ENCODE measurements around the gene SGSM1.
"Not testable (repeated sequence)": the region's sequence is repeated elsewhere in the genome, so short reads cannot be mapped to it uniquely, and the experiment has no call there.

SGSM1 gene

GRCh38 chr22:24836282-24836681 lies 30.3 kb downstream of the SGSM1 start:
- ChIA-PET POLR2A (no interaction called here), CTCF (interaction anchor here (0.7 kb wide), 1 partner anchor 134 kb away, joined by 3 read pairs; no protein-coding TSS in a partner anchor)
- TF ChIP-seq ZNF23 (tag by site-specific recombination; IDR thresholded peaks at IDR 0.05; ENCODE audit: borderline replicate concordance): no peak
- TF ChIP-seq ZNF169 (tag by site-specific recombination; IDR thresholded peaks at IDR 0.05): no peak
- TF ChIP-seq MYNN (tag by site-specific recombination; IDR thresholded peaks at IDR 0.05; ENCODE audit: borderline replicate concordance): no peak
- TF ChIP-seq ZIC2 (tag by site-specific recombination; IDR thresholded peaks at IDR 0.05): no peak

GRCh38 chr22:24837517-24837916 lies 31.5 kb downstream of the SGSM1 start:
- H3K36me3 ChIP-seq (ENCODE audit: control insufficient read depth in 2 of 2, insufficient read depth in 1 of 2, low read length in 2 of 2); H3K27ac ChIP-seq (ENCODE audit: extremely low read depth, low read depth, low read length); POLR2A ChIA-PET; H3K4me1 ChIP-seq (ENCODE audit: control insufficient read depth, insufficient read depth, low read length); H3K9me3 ChIP-seq (ENCODE audit: control insufficient read depth, insufficient read depth, low read depth, low read length); H3K4me3 ChIP-seq (ENCODE audit: low read depth, low read length): not testable (repeated sequence)
- CTCF ChIA-PET: interaction anchor here (0.9 to 5.2 kb wide), 5 partner anchors 13 to 68 kb away, joined by 4 to 48 read pairs (median 5); no protein-coding TSS in a partner anchor

More at GRCh38 chr22:24836282-24836681, 30.3 kb downstream of the SGSM1 start:
- Histone ChIP-seq H3K9me3 (ENCODE audit: control insufficient read depth, insufficient read depth, low read depth, low read length) (no peaks in the 10 kb centered on the region), H3K4me3 (ENCODE audit: low read depth, low read length) (no peak overlapping the region), H3K36me3 (ENCODE audit: control insufficient read depth in 2 of 2, insufficient read depth in 1 of 2, low read length in 2 of 2) (no peaks in the 10 kb centered on the region; a peak in 1 of 3 replicates), H3K4me1 (ENCODE audit: control insufficient read depth, insufficient read depth, low read length) (no peaks in the 10 kb centered on the region), H3K27ac (ENCODE audit: extremely low read depth, low read depth, low read length) (no peak overlapping the region)

GRCh38 chr22:24841261-24841660 lies 35.2 kb downstream of the SGSM1 start:
- ChIA-PET POLR2A (no interaction called here), CTCF (interaction anchor here (0.7 to 5.2 kb wide), 4 partner anchors 9 to 229 kb away, joined by 3 to 48 read pairs (median 4); no protein-coding TSS in a partner anchor)
- no peaks in the 10 kb centered on the region for H3K4me1 ChIP-seq (ENCODE audit: control insufficient read depth, insufficient read depth, low read length)
- H3K27ac ChIP-seq (ENCODE audit: extremely low read depth, low read depth, low read length): no peak overlapping the region
- H3K4me3 ChIP-seq (ENCODE audit: low read depth, low read length): no peak overlapping the region
- TF ChIP-seq ZNF366 (tag by site-specific recombination; conservative IDR thresholded peaks at IDR 0.05) (no peak), ZNF664 (tag by site-specific recombination; IDR thresholded peaks at IDR 0.05) (no peak), ZBTB44 (tag by site-specific recombination; IDR thresholded peaks at IDR 0.05) (no peak), ZNF596 (tag by site-specific recombination; IDR thresholded peaks at IDR 0.05) (no peak), ZNF324 (tag by site-specific recombination; IDR thresholded peaks at IDR 0.05) (no peak), ZNF530 (tag by site-specific recombination; IDR thresholded peaks at IDR 0.05; ENCODE audit: low read depth) (no peak), ZNF670 (tag by site-specific recombination; IDR thresholded peaks at IDR 0.05; ENCODE audit: low read depth) (no peak), HOXA7 (CRISPR knock-in tag; IDR thresholded peaks at IDR 0.05; ENCODE audit: borderline replicate concordance) (no peak), ZNF660 (tag by site-specific recombination; IDR thresholded peaks at IDR 0.05) (no peak), ZNF449 (tag by site-specific recombination; IDR thresholded peaks at IDR 0.05) (no peak), ZNF433 (tag by site-specific recombination; IDR thresholded peaks at IDR 0.05; ENCODE audit: low read depth) (no peak), BCL11A (tag by site-specific recombination; IDR thresholded peaks at IDR 0.05; ENCODE audit: low read depth) (no peak)
- H3K36me3 ChIP-seq (ENCODE audit: control insufficient read depth in 2 of 2, insufficient read depth in 1 of 2, low read length in 2 of 2): no peaks in the 10 kb centered on the region; a peak in 1 of 3 replicates
- no peaks in the 10 kb centered on the region for H3K9me3 ChIP-seq (ENCODE audit: control insufficient read depth, insufficient read depth, low read depth, low read length)

GRCh38 chr22:24843048-24843447 lies 37.0 kb downstream of the SGSM1 start:
- Histone ChIP-seq H3K4me3 (ENCODE audit: low read depth, low read length) (no peak overlapping the region), H3K9me3 (ENCODE audit: control insufficient read depth, insufficient read depth, low read depth, low read length) (no peaks in the 10 kb centered on the region), H3K27ac (ENCODE audit: extremely low read depth, low read depth, low read length) (no peak overlapping the region), H3K4me1 (ENCODE audit: control insufficient read depth, insufficient read depth, low read length) (no peaks in the 10 kb centered on the region), H3K36me3 (ENCODE audit: control insufficient read depth in 2 of 2, insufficient read depth in 1 of 2, low read length in 2 of 2) (no peaks in the 10 kb centered on the region; a peak in 1 of 3 replicates)
- CTCF ChIA-PET: interaction anchor here (0.6 to 1.9 kb wide), 7 partner anchors 28 to 214 kb away, joined by 3 to 7 read pairs (median 6); no protein-coding TSS in a partner anchor
- TF ChIP-seq ZNF513 (tag by site-specific recombination; IDR thresholded peaks at IDR 0.05) (no peak), REST (tag by site-specific recombination; IDR thresholded peaks at IDR 0.05) (peak; percentile 86)
- POLR2A ChIA-PET: interaction anchor here (0.5 kb wide), 1 partner anchor 54 kb away, joined by 4 read pairs; no protein-coding TSS in a partner anchor
